Measurements from ENCODE around the gene SKP2.
"Not testable (repeated sequence)": the region's sequence is repeated elsewhere in the genome, so short reads cannot be mapped to it uniquely, and the experiment has no call there.

SKP2 gene

DNA sequence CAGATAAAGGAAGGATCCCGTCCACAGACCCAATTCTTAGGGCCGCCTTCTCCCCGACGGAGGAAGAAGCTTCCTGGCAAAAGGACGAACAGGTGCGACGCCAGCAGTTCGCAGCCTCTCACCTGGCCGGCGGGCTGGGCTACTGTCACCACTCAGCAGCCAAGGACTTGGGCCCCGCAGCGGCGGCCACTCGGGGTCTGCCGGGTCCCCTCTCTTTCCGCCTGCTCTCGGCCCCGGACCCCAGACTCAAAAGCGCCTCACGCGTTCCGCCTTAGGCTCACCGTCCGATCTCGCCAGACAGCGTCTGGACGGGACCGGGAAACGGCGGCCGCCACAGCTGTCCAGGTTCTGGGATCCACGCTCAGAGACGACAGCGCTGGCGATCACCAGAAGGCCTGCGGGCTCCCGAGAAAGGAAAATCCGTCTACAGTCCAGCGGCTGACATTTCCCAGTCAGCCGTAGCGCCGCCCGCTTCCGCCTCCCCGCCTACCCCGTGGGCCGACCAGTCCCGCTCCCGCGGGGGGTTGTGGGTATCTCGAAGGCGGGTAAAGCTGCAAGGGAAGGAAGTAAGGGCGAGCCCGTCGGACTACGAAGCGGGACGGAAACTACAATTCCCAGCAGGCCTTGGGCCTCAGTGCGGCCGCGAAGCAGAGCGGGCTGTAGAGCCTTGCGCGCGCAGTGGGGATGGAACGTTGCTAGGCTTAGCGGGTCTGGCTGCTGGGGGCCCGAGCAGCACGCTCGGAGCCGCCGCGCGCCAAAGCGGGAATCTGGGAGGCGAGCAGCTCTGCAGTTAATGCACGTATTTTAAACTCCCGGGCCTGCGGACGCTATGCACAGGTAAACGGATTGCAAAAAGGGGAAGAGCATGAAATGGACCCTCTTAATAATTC lies at the start of gene SKP2, which contains the start of gene LMBRD2:
SKP2 (plus strand) TSS at position 678 of the 890 bp plus-strand sequence; CDS start at position 830, 152 bp downstream.
LMBRD2 (minus strand) TSS at position 454 of the 890 bp plus-strand sequence. CDS start 8,538 bp downstream, outside the sequence.
- peak; percentile 69 to 99 (median 97) for DNase-seq

DNA sequence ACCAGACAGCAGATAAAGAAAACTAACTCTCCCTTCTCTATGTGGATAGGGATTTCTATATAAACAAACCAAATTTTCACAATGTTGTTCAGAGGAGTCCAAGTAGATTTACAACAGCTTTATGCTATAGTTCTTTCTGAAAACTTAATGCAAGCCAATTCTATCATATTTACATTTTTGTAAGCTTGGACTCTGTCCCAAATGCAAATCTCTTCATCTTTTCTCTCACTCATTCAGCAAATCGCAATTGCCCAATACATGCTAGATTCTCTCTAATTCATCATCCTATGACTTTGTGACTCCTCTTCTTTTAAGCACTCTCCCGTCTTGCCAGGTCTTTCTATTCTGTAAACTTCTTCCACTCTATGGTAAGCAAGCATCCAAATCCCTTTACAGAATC lies 46.1 kb upstream of the SKP2 start:
- DNase-seq: no peak

DNA sequence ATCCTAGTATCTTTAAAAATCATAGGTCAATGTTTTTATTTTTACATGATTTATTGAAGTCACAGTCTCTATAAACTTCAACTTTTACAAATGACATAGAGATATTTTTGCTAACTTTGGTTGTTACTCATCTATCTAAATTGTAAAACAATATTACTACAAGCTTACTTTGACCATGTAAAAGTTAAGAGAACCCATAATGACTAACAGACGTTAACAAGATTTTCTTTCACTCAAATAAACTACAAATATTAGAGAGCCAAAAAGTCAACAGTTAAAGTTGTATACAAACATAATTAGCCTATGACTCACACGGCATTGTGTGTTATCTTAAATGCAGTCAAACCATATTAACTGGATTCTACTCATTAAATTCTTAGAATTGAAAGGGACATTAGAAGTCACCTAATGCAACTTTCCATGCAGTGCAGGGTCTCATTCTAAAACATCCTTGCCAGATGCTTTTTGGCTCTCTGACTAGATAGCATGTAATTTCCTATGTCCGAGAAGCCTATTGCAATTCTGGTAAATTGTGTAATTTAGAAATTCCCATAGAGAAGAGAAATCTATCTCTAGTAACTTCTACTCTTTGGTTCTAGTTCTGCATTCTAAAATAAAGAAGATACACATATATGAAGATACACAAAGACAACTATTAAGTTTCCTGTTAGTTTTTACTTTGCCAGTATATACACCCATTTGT lies 43.0 kb upstream of the SKP2 start:
- DNase-seq: no peak

DNA sequence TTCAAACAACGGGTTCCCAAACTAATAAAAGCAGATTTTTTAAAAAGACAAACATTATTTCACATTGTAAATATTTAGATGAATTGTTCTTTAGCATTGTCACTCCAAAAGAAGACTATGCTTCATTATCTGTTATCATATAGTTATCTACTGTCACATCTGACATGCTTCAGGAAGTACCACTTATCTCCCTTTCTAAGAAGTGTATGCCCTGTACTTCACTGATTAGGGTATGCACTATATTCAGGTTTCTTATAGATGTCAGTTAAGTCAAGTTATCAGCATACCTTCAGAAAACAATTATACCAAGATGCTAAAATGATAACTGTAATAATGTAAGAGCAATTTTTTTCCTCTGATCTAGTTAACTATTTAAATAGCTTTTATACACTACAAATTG lies 40.7 kb upstream of the SKP2 start:
- DNase-seq: no peak

DNA sequence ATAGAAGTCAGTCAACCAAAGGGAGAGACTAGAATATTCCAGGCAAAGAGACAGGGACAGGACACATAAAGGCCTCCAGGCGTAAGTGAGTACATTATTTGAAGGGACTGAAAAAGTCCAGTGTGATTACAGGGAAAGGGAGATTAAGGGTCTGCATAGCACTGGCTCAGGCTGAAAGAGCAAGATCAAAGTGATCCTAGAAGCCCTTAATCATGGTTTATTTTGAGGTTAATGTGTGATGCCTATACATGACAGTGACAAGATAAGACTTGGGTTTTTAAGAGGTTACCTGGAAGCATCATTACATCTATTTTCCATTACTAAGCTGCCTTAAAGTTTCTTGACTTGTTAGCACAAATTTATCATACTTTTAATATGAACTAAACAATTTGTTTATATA lies 26.0 kb upstream of the SKP2 start:
- DNase-seq: no peak

GRCh38 chr5:36128795-36129194 lies 23.1 kb upstream of the SKP2 start:
- no peak for DNase-seq

GRCh38 chr5:36129666-36130065 lies 22.2 kb upstream of the SKP2 start:
- DNase-seq: not testable (repeated sequence)

DNA sequence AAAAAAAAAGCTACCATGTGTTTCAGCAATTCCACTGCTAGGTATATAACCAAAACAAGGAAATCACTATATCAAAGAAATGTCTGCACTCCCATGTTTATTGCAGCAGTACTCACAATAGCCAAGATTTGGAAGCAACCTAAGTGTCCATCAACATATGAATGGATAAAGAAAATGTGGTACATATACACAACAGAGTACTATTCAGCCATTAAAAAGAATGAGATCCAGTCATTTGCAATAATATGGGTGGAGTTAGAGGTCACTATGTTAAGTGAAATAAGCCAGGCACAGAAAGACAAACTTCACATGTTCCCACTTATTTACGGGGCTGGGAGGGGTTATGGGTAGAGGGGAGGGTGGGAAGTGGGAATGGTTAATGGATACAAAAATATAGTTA lies 18.9 kb upstream of the SKP2 start:
- DNase-seq: not testable (repeated sequence)

- DNase-seq: no peak
Measured at GRCh38 chr5:36135988-36136387, 15.9 kb upstream of the SKP2 start.

DNA sequence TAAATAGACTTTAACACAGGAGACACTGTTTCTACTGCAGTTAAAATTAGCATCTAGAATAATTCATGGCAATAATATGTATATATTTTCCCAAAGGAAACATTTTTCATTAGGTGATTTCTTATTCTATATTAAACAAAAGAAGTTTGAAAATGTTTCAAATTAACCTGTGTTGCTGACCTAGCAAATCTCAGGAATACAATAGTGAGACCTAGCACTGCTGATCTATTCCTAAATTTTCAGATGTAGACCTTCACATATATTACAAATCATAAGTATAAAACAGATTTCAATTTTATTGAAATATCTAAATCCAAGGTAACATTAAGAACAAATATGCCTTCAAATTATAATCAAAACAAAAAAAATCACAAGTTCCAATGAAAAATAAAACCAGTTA lies 15.3 kb upstream of the SKP2 start:
- no peak for DNase-seq

- no peak for DNase-seq
Measured at GRCh38 chr5:36138900-36139683, 12.8 kb upstream of the SKP2 start.

DNA sequence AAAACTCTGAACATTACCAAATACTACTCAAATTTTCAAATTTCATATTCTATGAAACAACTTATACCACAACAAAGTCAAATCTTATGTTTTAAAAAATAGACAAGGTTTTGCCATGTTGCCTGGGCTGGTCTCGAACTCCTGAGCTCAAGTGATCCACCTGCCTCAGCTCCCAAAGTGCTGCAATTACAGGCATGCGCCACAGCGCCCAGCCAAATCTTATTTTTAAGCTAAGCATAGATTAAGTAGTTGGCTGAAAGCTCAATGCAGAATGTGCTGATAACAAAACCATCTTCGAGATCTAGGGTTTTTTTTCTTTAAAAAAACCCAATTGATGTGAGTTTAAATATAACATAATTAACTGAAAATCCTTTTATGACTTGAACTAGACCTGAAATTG lies 6.6 kb upstream of the SKP2 start:
- no peak for DNase-seq

GRCh38 chr5:36146390-36146789 lies 5.5 kb upstream of the SKP2 start:
- no peak for DNase-seq

DNA sequence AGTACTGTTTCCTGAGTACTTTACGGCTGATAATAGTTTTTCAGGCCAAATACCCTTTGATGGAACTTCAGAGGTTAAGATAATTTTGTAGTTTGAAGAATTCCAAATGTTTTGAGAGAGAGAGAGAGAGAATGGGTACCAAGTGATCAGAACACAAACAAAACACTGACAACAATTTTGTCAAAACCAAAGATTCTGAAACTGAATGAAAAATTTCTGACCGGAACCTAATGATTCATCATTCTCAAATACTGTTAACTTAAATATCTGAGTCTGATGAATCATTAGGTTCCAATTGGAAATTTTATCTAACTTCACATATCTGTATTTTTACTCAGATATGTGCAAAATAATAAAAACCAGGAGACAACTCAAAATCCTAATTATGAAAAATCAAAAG lies 4.2 kb upstream of the SKP2 start:
- DNase-seq: no peak

DNA sequence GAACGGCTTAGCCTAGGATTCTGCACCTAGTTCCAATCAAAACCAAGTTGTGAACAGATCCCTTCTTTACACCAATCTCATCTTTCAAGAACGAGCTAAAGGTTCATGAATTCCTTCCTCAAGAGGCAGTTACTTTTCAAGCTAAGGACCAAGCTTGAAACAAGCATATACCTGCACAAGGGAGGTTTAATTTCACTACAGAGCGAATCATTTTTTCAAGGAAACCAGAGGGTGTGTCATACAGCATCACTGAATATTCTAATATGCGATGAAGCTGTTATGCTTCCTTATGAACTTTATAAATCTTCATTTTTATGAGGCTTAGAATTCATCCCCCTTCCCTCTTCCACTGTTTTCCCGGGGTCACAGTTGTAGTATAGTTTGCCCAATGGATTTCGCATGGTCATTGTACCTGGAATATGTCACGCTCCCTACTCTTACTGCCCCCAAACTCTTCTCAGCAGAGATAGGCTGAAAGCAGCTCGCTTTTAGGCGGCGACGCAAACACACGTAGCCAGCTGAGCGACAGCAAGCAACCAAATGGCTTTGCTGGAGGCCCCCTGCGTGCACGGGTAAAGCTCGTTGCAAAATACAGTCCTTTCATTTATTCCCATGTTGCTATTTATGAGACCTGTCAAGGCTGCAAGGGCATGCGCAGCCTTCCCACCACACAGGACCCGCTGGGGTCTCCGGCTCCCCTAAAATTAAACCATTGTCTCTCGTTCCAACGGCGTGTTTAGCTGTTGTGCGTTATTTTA lies 1.1 kb upstream of the SKP2 start:
- DNase-seq: peak in 32 of 56 donors; percentile 8 to 64 (median 34)

- DNase-seq: peak in 1 of 56 donors; percentile 55
Measured at GRCh38 chr5:36152324-36153297, 700 bp downstream of the SKP2 start.

GRCh38 chr5:36153298-36153677 lies 1.4 kb downstream of the SKP2 start:
- no peak for DNase-seq

- no peak for DNase-seq
Measured at GRCh38 chr5:36153726-36154125, 1.8 kb downstream of the SKP2 start.

GRCh38 chr5:36155291-36155690 lies 3.4 kb downstream of the SKP2 start:
- DNase-seq: no peak

GRCh38 chr5:36156121-36156601 lies 4.2 kb downstream of the SKP2 start:
- no peak for DNase-seq
